IPS-NIHi7 (cell line): ENCODE measurements around the gene PREPL.
"Not testable (repeated sequence)": the region's sequence is repeated elsewhere in the genome, so short reads cannot be mapped to it uniquely, and the experiment has no call there.

Source experiments
- DNase-seq: peaks from one replicate; pipeline ENCODE4 v3.0.0; 2012; ENCODE audit warnings: mixed read lengths; ENCODE audit errors: extremely low spot score

PREPL gene

DNA sequence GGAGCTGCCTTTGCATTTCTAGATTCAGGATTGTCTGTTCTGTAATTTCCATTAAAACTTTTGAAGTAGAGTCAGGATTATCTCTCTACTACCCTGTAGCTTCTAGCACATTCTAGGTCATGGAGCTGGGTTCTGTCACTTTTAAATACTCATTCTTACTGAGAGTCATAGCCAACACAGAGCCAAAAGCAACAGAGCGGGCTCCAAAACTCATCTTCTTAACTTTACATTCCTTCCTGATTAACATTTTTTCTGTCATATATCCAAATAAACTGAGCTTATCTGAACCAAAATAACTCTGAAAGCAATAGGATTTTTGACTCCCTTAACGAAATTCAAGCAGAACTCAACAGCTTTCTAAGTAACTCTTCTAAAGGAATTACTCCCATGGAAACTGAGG lies 12.9 kb downstream of the PREPL start:
- no peak for DNase-seq

DNA sequence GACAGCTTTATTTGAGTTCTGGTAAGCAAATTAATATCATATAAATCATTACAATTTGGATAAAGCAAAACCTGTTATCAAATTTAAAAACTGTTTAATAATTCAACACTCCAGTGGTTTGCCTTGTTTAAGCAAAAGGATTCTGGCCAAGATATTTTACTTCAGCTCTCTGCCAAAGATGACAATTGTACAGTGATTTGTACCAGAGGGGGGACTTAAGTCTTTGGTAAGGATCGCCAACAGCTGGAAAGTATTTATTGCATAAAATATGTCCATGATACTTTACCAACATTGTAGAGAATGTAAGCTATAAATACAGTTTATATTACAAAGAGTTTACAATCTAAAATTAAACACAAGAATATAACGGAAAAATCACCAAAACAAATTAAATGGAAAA lies 13.8 kb downstream of the PREPL start:
- DNase-seq, result no peak

DNA sequence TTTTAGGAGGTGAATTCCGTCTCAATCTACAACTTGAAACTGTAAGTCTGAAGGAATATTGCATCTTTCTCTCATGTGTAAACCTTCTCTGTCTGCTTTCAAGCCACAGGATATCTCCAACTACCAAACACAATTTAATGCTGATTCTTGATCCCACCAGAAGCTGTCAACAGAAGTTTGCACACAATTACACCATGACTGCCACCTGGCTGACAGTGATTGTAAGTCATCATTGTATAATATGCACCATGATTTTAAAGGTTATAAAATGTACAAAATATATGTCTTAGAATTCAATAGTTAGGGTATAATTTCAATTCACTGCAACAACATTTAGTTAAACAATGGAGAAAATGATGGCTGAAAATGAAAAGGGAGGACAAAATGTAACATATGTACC lies 18.4 kb downstream of the PREPL start:
- no peak for DNase-seq

DNA sequence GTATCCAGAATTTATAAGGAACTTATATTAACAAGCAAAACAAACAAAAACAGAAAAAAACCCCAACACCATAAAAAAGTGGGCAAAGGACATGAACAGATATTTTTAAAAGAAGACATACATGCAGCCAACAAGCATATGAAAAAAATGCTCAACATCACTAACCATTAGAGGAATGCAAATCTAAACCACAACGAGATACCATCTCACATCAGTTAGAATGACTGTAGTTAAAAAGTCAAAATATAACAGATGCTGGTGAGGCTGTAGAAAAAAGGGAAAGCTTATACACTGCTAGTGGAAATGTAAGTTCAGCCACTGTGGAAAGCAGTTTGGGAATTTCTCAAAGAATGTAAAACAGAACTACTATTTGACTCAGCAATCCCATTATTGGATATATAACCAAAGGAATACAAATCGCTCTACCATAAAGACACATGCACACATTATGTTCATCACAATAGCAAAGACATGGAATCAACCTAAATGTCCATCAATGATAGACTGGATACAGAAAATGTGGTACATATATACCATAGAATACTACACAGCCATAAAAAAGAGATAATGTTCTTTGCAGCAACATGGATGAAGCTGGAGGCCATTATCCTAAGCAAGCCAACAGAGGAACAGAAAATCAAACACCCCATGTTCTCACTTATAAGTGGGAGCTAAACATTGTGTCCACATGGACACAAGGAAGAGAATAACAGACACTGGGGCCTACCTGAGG lies 25.3 kb downstream of the PREPL start:
- no peak for DNase-seq

DNA sequence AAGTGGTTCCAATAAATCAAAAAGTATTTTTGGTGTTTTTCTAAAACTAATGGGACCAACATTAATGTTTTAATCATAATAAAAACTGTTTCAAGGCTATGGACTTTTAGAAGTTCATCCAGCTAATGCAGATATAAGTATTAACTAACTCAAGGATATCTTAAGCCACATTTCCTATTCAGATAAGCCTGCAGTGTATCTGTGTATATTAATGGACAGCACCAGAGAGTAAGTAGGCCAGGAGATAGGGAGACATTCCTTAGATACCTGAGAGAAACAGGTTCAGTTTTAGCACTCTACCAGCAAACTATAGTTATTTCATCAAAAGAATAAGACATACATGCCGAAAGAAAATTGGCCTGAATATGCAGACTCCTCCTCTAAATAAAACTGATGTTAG lies 27.3 kb downstream of the PREPL start:
- no peak for DNase-seq

DNA sequence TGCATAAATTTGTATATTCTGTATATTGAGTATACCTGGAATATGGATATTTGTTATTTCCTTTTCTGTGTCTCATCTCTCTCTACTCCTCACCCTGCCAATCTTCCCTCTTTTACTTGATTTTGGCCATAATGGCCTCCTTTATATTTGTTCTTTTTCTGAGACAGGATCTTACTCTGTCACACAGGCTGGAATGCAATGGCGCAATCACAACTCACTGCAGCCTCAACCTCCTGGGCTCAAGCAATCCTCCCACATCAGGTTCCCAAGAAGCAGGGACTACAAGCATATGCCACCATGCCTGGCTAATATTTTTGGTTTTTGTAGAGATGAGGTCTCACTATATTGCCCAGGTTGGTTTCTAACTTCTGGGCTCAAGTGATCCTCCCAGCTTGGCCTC lies 30.5 kb downstream of the PREPL start:
- DNase-seq, result no peak

DNA sequence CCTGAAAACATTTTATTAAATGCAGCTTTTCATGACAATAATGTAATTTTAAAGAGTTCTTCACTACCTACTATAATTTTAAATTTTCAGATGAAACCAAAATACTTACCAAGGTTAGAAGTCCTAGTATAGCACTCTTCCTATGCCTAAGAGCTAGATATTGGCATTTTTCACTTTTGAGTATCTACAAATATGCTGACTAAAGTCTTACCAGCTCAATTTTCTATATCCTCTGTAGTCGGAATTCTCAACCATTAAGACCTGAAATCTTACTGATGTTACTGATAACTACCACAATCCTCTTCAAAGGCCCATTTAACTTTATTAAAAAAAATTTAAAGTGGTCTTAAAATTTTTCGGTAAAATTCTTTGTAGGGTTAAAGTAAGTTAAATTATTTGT lies 32.0 kb downstream of the PREPL start:
- no peak for DNase-seq

DNA sequence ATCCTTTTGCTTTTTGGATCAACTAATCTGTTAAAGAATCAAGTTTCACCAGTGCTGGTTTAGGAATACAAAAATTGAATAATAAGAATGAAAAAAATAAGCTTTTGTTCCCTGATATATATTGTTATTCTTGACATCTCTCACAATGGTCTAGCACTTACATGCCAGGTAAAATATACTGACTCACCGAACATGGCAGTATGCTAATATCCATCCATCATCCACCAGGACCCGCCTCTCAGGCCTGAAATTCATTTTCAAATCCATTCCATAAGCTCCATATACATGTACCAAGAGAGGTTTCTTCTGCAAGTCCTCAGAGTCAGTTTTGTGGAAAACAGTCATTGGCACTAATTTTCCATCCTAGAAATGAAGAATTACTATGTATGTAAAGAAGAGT lies 32.5 kb downstream of the PREPL start:
- DNase-seq, result no peak

DNA sequence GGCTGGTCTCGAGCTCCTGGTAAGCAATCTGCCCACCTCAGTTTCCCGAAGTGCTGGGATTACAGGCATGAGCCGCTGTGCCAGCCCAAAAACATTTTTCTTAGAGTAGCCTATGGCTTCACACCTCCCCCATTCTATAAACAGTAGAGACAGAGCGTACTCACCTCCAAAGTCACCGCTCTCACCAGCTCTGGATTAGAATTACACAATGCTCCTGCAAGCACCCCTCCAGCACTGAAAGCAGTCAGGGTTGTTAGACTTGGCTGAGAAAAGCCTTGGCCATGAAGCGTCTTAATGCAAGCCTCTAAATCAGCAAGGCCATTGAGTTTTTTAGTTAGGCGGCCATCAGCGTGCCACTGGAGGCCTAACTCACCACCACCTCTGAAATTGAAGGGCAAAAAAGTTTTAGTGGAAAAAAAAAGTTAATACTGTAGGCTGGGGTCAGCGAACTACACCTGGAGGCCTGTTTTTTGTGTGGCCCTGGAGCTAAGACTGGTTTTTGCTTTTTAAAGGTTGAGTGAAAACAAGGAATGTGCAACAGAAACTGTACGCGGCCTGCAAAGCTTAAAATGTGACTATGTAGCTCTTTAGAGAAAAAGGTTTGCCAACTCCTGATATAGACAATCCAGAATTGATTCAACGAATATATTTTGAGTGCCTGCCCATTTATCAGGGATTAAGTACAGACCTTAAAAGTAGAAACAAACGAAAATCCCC lies 34.6 kb downstream of the PREPL start:
- DNase-seq, result no peak

DNA sequence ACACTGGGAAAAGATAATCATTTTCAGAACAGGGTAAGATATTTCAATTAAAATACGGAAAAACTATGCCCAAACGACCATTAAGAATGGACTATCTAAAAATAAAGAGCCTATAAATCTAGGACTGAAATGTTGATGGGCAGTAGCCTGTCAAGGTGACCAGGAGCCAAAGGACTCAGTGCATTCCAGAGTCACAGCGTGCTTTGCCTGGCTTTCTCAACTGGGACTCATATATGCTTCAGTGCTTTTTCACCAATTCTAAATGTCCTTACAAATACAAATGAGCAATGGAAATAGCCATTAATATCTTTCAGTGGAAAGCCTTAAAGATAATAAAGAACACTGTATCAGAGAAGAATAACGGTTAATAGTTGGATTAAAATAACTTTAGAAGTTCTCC lies 35.4 kb downstream of the PREPL start:
- DNase-seq, result no peak

DNA sequence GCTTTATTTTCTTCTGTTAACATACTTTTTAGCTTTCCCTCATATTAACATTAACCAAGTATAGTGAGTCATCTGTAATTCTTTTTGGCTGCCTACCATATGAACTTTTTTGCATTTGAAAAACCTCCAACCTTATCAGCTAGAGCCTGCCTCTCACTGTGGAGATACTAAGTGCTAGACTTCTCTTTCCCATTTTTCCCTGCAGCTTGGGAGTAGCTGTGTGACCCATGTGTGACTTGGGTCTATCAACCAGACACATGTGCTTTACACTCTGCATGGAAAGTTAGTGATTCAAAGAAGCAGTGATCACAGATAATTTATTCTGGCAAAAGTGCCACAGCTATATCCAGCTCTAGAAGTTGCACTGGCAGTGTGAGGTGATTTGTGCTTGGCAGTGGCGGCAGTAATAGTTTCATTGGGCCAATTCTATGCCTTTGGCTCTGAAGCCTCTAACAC lies 36.3 kb downstream of the PREPL start:
- DNase-seq, result no peak

DNA sequence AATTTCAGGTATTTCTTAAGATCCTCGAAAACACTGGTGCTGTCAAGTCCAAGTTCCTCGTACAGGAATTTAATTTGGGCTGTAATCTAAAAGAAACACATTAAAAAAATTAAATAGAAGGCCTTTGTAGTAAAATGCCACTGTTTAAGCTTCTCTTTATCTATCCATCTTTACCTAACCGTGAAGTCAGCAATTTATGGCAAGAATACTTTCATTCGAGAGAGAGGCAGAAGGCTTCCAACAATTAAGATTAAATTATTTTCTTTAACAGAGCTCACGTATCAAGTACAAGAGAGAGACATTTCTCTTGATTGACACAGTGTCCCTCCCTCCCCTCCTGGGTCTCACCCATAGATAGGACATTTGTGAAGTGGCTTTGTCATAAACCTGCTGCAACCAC lies 39.9 kb downstream of the PREPL start:
- no peak for DNase-seq

DNA sequence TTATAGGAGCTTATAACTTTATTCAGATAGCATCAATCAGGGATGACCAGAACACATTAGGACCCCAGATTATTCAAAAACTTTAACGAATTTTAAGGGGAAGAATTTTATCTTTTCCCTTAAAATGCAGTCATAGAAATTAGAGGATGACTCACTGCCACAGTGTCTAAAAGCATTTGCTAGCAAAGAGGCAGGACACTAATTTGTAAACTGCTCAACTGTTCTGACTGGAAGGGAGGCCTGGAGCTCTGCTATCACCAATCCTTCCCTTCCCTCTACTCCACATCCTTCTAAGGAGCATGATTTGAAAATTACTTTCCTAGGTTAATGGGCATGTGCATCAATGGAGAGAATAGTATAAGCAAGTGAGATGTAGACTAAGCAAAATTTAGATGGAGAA lies 40.5 kb downstream of the PREPL start:
- DNase-seq, result no peak

DNA sequence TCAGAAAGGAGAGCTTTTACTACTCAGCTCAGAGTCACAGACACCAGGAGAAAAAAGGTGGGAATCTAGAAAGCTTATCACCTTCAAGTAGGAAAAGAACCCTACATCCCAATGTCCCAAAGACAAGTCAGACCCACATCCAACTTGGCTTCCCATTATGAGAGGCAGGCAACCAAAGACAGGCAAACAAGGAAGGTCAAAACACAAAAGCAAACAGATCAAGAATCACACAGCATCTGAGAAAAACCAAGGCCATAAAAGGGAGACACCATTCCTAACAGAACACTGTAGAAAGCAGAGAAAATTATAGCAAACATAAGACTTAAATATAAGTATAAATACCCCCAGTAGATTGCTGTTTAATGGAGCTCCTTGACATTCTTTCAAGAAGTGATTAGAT lies 45.3 kb downstream of the PREPL start:
- no peak for DNase-seq

DNA sequence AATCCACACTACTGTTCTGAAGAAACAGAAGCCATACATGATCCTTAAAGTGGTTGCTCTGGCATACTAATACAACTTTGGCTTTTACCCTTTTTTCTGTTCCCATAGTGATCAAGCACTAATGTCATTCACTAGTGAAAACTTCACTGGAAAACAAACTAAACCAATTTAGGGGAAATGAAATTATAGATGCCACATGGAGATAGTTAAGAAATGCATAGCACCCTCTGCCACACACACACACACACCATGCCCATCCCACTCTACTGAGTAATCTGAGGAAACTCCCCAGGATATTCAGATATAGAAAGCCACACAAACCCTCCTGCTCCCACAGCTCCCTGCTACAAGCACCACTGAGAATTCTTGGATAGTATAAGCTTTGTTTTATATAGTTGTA lies 46.9 kb downstream of the PREPL start:
- no peak for DNase-seq

DNA sequence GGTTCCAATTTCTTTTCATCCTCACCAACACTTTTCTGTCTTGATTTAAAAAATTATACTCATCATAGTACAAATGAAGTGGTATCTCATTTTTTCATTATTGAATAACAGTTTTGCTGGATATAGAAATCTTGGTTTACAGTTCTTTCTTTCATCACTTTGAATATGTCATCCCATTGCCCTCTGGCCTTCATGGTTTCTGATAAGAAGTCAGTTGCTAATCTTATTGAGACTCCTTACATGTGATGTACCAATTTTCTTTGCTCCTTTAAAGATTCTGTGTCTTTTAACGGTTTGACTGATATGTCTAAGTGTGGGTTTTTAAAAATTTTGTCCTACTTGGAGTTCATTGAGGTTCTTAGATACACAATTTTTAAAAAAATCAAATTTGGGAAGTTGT lies 51.0 kb downstream of the PREPL start:
- no peak for DNase-seq

DNA sequence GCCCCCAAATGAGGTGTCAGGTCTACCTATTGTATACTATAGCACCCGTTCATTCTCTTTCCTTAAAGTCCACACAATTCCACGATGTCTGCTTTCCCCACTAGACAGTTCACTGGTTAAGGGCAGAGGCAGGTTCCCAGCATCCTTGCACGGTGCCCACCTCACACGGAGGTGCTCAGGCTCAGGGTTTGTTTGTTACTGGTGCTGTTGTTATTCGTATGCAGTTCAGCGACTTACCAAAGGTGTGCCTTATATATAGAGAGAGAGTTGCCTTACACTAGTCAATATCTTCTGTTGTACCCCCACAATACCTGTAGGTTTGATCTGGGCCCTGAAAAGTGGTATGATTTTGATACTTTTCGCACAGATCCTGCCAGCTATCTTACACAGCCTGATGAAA lies 55.4 kb downstream of the PREPL start:
- DNase-seq, result no peak

DNA sequence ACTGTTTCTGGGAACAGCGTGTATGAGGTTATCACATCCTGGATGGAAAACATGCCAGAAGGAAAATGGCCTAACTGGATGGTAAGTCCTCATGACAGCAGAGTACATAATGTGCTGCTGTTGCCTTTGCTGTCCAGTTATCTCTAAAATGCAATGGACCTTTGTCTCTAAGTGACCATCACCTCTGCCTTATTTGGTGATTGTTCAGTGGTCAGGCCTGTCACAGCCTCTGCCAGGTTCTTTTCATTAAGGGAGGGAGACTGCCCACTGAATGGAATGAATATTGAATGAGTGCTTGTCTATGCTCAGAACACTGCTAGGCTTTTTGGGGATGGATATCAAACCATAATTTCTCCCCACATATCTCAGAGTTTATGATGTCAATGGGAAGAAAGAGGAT lies 57.0 kb downstream of the PREPL start:
- no peak for DNase-seq

DNA sequence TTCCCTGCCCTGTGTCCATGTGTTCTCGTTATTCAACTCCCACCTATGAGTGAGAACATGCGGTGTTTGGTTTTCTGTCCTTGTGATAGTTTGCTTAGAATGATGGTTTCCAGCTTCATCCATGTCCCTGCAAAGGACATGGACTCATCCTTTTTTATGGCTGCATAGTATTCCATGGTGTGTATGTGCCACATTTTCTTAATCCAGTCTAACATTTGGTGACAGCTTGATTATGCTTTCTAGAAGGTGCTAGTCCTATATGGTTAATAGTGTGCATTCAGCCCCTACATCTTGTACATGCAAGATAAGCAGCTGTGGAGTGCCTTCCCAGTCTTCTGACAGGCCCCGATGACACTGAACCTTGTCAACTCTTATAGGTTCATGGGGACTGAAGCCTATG lies 57.5 kb downstream of the PREPL start:
- not testable (repeated sequence) for DNase-seq

DNA sequence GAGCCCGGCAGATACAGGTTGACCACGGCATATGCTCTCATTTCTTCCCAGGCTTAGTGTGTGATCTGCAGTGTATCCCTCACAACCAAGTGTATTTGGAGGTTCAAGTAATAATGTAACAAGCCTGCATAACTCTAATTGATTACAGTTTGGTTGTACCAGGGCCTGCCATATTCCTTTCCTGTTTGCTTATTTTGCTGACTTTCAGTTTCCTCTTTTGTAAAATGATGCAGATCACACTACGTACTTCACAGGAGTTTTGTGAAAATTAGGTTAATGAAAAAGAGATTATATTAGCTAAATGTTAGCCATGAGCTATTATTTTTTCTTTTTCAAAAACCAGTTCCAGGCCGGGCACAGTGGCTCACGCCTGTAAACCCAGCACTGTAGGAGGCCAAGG lies 60.2 kb downstream of the PREPL start:
- DNase-seq, result no peak

DNA sequence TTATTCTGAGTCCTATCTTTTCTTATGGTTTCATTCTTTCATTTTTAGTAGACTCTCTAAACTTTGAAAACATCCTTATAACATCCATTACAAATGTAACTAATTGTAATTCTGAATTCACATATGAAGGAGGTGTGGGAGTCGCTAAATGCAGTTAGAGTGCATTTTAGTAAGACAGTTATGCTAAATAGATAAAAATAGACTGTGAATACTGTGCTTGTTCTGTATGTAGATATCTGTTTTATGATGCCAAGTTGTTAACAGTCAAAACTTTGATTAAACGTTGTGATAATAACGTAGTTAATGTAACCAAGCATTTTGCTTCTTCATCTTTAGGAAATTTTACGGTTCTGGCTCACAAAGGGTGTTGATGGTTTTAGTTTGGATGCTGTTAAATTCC lies 61.7 kb downstream of the PREPL start:
- no peak for DNase-seq

DNA sequence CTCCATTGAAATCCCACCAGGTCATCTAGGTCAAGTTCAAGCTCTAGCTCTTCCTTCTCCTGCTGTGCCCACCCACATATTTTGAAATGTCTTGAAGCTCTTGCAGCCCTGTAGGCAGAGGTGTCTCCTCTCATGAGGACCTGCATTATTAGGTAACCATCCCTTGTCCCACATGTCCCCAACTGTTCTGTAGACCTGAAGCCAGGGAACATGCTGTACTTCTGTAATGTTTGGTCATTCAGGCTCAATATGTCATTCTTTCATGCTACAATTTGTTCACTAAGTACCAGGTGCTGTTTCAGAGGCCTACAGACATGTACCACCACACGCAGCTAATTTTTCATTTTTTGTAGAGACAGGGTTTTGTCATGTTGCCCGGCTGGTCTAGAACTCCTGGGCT lies 63.9 kb downstream of the PREPL start:
- no peak for DNase-seq

DNA sequence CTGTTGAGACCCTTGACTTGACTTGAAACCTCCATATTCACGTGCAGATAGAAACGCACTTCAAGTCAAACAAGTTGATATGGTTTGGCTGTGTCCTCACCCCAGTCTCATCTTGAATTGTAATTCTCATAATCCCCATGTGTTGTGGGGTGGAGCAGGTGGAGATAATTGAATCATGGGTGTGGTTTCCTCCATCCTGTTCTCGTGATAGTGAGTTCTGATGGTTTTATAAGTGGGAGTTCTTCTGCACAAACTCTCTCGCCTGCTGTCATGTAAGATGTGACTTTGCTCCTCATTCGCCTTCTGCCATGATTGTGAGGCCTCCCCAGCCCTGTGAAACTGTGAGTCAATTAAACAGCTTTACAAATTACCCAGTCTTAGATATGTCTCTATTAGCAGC lies 64.6 kb downstream of the PREPL start:
- DNase-seq, result no peak
